ENCODE measurements around the gene CYBRD1.

The CYBRD1 gene

DNA sequence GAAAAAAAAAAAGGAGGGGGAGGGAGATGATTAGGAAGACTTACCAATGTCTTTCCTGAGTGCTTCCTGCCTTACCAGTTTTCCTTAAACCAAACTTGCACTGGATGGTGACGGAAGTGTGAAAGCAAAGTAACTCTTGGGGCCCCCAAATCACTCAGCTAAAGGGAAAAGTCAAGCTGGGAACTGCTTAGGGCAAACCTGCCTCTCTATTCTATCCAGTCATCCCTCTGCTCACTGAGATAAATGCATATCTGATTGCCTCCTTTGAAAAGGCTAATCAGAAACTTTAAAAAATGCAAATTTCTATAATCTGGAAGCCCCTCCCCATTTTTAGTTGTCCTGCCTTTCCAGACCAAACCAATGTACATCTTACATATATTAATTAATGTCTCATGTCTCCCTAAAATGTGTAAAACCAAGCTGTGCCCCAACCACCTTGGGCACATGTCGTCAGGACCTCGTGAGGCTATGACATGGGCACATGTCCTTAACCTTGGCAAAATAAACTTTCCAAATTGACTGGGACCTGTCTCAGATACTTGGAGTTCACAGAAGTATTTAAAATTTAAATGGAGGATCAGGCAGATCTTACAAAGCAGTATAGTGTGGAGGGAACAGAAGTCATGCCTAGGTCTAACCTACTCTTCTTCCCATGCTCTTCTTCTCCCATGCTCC lies 7.2 kb upstream of the CYBRD1 start:
- DNase-seq (ENCODE audit: low read depth), result no peak

GRCh38 chr2:171515672-171516298 lies 6.5 kb upstream of the CYBRD1 start:
- DNase-seq (ENCODE audit: low read depth), result peak; percentile 40
- H3K4me3 ChIP-seq (ENCODE audit: low read length), result no peak overlapping the region
- TF ChIP-seq, protein P1, sequence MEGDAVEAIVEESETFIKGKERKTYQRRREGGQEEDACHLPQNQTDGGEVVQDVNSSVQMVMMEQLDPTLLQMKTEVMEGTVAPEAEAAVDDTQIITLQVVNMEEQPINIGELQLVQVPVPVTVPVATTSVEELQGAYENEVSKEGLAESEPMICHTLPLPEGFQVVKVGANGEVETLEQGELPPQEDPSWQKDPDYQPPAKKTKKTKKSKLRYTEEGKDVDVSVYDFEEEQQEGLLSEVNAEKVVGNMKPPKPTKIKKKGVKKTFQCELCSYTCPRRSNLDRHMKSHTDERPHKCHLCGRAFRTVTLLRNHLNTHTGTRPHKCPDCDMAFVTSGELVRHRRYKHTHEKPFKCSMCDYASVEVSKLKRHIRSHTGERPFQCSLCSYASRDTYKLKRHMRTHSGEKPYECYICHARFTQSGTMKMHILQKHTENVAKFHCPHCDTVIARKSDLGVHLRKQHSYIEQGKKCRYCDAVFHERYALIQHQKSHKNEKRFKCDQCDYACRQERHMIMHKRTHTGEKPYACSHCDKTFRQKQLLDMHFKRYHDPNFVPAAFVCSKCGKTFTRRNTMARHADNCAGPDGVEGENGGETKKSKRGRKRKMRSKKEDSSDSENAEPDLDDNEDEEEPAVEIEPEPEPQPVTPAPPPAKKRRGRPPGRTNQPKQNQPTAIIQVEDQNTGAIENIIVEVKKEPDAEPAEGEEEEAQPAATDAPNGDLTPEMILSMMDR (IDR thresholded peaks at IDR 0.05; ENCODE audit: insufficient read depth, low read depth, low read length, missing control alignments), result no peak

More for the DNA sequence above, 7.2 kb upstream of the CYBRD1 start:
- TF ChIP-seq, protein P1 (IDR thresholded peaks at IDR 0.05; ENCODE audit: insufficient read depth, low read depth, low read length, missing control alignments), result no peak
- no peak overlapping the region for H3K4me3 ChIP-seq (ENCODE audit: low read length)

DNA sequence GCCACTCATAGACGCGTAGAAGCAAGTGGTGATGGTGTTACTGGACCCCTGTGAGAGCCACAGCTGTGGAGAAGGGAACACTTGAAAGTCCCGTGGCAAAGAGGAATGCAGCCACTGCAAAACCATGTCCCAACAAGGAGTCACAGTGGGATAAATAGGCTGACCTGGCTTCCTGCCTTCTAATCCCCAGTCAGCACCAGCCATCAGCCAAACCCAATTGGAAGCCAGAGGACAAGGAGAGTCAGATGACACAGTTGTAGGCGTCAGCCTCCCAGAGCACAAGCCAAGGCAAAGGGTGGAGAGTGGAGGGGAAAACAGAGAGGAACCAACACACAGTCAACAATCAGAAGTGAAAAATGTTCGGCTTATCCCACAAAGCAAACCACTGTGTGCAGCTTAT lies 5.5 kb upstream of the CYBRD1 start:
- DNase-seq (ENCODE audit: low read depth), result no peak
- H3K4me3 ChIP-seq (ENCODE audit: low read length), result no peak overlapping the region
- TF ChIP-seq, protein P1 (IDR thresholded peaks at IDR 0.05; ENCODE audit: insufficient read depth, low read depth, low read length, missing control alignments), result no peak

- TF ChIP-seq, protein P1 (IDR thresholded peaks at IDR 0.05; ENCODE audit: insufficient read depth, low read depth, low read length, missing control alignments), result no peak
- H3K4me3 ChIP-seq (ENCODE audit: low read length), result no peak overlapping the region
- no peak for DNase-seq (ENCODE audit: low read depth)
Observed at GRCh38 chr2:171520471-171520870, 1.8 kb upstream of the CYBRD1 start.

GRCh38 chr2:171521361-171522051 lies 768 bp upstream of the CYBRD1 start:
- TF ChIP-seq, protein P1 (IDR thresholded peaks at IDR 0.05; ENCODE audit: insufficient read depth, low read depth, low read length, missing control alignments), result no peak
- DNase-seq (ENCODE audit: low read depth), result no peak
- H3K4me3 ChIP-seq (ENCODE audit: low read length), result peak overlapping the region; percentile 70

- TF ChIP-seq, protein P1 (IDR thresholded peaks at IDR 0.05; ENCODE audit: insufficient read depth, low read depth, low read length, missing control alignments), result no peak
- H3K4me3 ChIP-seq (ENCODE audit: low read length), result peak overlapping the region; percentile 70
- DNase-seq (ENCODE audit: low read depth), result peak; percentile 30
Observed at GRCh38 chr2:171522788-171523087, 464 bp downstream of the CYBRD1 start.

All from epithelial cell of esophagus (primary cell).